Skin epidermis (tissue), 12 donors: ENCODE measurements around the gene FAM180A.
A peak's percentile ranks its signal among the peaks of the same experiment; 100 is the strongest.

Experiments used
- H3K27ac ChIP-seq, 21 experiments: fragments of 200-600 bp; sonication (generic) in 11 of 21; one replicate each; pipeline ENCODE4 v1.5.0; 2020; ENCODE audit warnings: mild to moderate bottlenecking in 3 of 21, inconsistent platforms in 2 of 21, moderate library complexity in 2 of 21
- H3K4me3 ChIP-seq, 7 experiments: fragments of 200-600 bp; sonication (generic) in 2 of 7; one replicate each; pipeline ENCODE4 v1.5.0; 2020; ENCODE audit warnings: inconsistent platforms in 2 of 7, mild to moderate bottlenecking in 2 of 7, moderate library complexity in 1 of 7

The FAM180A gene

DNA sequence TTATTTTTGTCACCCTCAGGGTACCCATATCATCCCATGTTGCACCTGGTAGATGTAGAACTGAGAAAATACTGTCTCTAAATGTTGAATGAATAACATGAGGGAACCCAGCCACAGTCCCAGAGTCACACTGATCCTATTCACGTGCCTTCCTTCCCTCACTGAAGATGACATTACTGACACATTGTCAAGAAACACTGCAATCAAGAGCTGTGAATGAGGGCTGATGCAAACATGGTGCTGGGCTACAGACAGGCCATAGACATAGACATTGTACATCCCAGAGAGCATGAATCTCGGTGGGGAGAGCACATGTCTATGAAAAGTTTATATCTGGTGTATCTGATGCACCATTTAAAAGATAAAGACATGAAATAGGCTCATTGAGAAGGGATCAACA is 30.4 kb downstream of the FAM180A start:
- Histone ChIP-seq H3K4me3 (no peak overlapping the region), H3K27ac (no peak overlapping the region)

DNA sequence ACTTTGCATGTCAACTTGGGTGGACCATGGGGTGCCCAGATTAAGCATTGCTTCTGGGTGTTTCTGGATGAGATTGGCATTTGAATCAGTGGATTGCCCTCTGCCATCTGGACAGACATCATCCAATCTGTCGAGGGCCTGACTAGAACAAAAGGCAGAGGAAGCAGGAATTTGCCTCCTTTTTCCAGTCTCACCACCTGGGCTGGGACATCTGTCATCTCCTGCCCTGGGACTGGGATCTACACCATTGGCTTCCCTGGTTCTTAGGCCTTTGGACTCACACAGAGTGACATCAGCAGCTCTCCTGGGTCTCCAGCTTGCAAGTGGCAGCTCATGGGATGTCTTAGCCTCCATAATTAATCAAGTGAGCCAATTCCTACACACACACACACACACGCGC is 30.9 kb downstream of the FAM180A start:
- no peak overlapping the region for H3K27ac ChIP-seq
- H3K4me3 ChIP-seq, result no peak overlapping the region

DNA sequence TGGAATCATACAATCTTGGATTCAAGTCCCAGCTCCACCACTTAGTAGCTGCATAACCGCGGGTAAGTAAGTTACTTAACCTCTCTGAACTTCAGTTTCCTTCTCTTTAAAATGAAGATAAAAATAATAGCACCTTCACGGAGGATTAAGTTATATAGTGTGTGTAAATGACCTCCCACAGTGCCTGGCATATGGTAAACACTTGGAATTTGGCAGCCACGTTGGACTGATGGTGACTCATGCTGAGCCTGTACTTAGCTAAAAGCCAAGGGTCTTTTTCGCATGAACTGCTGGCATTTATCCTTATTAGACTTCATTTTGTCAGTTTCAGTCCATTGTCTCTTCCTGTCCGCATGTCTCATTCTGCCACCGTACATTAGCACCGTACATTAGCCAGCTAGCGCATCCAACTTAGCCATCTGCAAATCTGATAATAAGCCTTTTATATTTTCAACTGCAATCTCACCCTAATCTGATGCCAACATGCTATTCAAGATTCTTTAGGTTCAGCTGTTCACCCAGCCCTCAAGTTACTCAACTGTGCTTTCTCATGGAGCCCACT is 31.9 kb downstream of the FAM180A start:
- no peak overlapping the region for H3K27ac ChIP-seq
- H3K4me3 ChIP-seq, result no peak overlapping the region

DNA sequence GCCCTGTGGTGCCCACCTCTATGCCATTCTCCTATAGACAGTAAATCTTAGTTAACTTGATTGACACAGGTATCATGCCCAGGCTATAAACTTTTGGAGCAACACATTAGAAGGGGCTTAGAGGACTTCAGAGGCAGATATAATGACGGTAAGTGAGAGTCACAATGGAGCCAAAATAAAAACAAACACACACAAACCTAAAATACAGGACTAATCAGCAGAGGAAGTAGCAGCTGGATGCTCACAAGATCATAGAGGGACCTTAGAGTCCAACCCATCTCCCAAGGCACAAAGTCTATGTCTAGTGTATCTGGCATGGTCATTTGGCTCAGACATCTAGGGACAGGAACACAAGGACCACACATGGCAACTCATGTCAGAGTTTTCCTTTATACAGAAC is 32.9 kb downstream of the FAM180A start:
- Histone ChIP-seq H3K27ac (no peak overlapping the region), H3K4me3 (no peak overlapping the region)

DNA sequence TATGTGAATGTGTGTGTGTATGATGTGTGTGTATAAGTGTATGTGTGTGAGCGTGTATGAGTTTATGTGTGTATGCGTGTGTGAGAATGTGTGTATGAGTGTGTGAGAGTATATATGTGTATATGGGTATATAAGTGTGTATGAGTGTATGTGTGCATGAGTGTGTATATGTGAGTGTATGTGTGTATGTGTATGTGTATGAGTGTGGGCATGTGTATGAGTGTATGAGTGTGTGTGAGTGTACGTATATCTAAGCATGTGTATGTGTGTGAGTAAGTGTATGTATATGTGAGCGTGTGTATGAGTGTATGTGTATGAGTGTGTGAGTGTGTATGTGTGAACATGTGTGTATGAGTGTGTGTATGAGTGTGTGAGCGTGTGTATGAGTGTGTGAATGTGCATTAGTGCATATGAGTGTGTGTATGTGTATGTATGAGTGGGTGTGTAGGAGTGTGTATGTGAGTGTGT is 33.5 kb downstream of the FAM180A start:
- Histone ChIP-seq H3K27ac (no peak overlapping the region), H3K4me3 (no peak overlapping the region)

DNA sequence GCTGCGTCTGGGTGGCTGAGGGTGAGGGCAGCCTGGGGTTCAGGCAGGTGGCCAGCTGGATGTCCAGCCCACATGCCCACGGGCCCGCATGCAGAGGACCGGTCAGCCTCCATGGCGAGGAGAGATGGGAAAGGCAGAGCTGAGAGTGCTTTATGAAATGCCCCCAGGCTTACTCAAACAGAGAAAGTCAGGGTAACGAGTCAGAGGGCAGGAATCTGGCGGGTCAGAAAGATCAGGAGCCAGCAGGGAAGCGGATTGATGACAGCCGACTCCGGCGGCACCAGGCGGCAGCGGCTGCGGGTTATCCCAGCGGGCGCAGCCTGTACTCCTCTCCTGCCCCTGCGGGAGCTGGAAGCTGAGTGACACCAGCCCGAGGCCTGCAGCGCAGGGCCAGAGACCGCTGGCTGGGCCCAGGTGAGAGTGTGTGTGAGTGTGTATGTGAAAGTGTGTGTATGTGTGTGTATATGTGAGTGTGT is 34.0 kb downstream of the FAM180A start:
- H3K27ac ChIP-seq, result peak overlapping the region in 2 of 21 experiments; percentile 28

DNA sequence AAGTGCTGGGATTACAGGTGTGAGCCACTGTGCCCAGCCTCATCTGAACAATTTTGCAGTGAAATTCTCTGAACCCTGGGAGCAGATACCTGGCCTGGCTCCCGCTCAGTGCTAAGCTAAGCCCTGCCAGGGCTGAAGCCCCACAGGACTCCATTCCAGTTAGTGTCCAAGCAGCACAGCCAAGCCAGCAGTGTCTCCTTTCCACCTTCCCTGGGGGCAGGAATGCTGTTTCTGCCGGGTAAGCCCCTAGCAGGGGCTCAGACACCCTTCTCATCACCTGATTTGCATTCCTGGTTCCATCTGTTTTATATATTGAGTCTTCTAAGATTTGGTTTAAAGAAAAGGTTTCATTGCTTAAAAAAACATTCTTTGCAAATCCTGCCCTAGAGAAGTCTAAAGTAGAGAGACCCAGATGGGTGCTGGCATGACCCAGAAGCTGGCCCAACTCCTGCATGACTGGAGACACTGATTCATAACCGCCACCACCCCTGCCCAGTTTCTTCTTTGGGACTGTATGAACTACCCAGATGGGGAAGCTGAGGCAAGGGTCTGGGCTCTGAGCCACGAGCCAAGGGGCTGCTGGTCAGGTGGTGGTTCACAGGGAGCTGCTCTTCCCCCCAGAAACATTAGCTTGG is 34.7 kb downstream of the FAM180A start:
- Histone ChIP-seq H3K27ac (peak overlapping the region in 1 of 21 experiments; percentile 28), H3K4me3 (no peak overlapping the region)

More for the DNA sequence above, 34.0 kb downstream of the FAM180A start:
- H3K4me3 ChIP-seq, result no peak overlapping the region

DNA sequence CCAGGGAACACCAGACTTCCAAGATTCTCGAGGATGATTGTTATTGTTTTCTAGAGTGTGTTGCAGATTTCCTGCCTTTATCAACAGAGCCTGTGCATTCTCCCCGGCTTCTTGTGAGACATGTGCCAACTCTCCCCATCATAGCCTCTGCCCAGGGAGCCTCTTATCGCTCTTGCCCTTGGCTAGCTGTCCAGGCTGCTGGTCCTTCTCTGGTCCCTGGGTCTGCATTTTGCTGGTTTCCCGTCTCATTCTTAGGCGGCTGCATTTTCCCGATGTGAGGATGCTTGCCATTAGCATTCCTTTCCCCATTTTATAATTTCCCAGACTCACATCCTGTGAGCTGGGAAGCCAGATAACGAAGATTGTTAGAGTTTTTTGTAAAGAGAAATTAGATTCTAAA is 35.8 kb downstream of the FAM180A start:
- H3K27ac ChIP-seq, result no peak overlapping the region
- H3K4me3 ChIP-seq, result no peak overlapping the region

DNA sequence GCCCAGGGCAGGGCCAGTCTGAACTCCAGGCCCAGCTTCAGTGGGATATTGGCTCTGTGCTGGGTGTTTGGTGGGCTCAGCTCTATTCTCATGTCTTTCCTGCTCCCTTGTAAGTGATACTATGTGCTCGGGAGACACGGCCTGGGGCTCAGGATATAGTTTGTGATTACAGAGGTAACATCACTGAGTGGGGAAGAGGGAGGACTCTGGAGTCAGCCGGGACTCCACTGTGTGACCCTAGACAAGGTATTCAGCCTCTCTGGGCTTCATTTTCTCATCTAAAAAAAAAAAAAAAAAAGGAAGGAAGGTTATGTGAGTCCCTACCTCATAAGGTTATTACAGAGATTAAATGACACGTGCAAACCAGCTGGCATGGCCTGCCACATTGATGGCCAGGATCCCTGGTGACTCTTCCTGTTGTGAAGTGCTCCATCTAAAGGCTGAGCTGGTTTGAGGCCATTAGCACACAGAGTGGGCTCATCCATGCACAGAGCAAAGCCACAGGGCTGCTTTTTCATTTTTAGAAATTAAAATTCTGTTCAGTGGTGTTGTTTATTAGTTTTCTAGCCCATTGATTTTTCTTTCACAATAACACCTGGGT is 36.3 kb downstream of the FAM180A start:
- H3K4me3 ChIP-seq, result no peak overlapping the region
- H3K27ac ChIP-seq, result no peak overlapping the region

DNA sequence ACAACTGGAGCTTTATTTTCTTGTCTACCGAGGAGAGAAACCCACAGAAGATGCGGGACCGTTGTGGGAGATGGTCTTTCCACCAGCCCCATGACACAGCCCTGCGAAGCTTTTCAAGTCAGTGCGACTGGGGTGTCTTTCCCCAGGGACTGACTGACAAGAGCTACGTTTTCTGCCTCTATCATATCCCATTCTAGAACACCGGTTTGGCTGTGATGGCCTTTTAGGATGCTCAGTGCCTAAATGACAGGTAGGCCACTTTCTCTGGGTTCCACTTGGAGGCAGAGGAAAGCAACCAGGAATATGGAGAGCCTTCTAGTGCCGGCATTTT is 37.5 kb downstream of the FAM180A start:
- Histone ChIP-seq H3K4me3 (no peak overlapping the region), H3K27ac (peak overlapping the region in 1 of 21 experiments; percentile 28)

DNA sequence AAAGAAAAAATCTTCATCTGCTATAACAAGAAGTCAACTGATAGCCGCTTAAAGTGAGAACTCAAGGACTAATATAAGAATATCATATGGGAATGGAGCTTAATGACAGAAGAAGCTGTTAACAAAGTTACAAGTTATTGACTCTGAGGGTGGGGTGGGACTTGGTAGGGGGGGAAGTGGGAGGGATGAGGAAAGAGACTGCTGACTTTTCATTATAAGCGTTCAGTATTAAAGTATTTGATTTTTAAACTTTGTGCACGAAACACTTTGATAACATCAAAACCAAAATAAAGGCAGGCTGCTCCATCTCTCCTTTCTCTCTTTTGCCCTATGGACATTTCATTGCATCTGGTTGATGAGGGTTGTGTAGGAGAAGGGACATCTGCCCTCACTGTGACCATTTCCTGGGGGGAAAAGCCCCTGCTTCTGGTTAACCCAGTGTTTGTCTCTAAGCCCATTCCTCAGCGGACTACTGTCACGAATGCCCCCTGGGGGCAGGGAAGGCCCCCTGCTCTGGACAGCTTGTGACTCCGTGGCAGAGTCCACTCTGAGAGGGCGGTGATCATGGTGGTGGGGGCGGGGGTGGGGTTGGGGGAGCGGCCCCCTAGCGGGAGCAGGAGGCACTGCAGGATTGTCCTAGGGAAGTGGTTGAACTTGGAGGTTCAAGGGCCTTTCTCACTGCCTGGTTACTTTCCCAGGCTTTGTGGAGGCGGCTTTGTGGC is 38.0 kb downstream of the FAM180A start:
- Histone ChIP-seq H3K4me3 (no peak overlapping the region), H3K27ac (peak overlapping the region in 1 of 21 experiments; percentile 28)

DNA sequence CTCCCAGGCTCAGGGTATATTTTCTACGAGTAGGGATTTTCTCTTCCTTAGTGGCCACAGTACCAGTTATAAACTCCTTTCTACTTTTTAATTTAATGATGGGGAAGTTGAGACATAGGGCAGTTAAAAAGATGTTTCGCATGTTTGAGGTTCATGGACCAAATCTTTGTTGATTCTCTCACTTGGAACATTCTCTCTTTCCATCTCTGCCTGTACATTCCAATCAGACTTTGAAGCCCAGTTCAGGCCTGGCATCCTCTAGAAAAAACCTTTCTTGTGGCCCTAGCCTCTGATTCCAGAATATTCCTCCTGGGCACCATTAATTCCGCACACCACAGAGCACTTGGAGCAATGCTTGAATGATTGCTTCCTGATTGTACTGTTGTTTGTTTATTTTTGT is 39.1 kb downstream of the FAM180A start:
- no peak overlapping the region for H3K27ac ChIP-seq
- no peak overlapping the region for H3K4me3 ChIP-seq

DNA sequence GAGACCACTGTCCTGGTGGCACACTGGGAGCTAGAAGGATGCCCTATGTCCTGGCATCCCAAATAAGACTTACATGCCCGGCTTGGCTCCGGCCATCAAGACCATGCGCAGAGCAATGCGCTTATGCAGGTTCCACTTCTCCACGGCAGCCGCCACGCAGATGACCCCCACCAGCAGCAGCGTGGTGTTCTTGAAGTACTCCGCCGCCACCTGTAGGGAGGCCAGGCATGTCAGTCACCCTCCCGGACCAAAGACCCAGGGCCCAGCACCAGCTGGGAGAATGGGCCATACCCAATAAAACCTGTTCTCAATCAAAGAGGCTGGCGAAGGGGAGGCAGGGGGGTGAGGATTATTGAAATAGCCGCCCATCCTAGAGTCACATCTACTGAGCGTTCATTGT is 40.6 kb downstream of the FAM180A start:
- peak overlapping the region in 10 of 21 experiments; percentile 21 to 78 (median 67) for H3K27ac ChIP-seq
- no peak overlapping the region for H3K4me3 ChIP-seq

DNA sequence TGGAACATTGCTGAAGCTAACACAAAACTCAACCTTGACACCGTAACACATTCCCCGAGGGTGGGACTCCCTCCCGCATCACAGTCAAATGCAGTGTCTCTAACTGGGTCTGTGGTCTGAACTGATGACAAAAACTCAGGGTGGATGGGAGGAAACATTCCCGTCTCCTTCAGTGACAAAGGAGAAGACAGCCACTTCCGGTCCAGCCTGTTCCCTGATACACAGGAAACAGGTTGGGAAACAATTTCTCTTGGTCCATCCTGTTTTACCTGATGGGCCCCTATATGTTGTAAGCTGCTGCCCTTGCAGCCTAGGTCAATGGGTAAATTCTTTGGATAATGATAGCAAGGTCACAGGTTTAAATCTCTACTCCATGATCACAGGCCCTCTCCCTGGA is 41.0 kb downstream of the FAM180A start:
- peak overlapping the region in 16 of 21 experiments; percentile 21 to 78 (median 56) for H3K27ac ChIP-seq
- no peak overlapping the region for H3K4me3 ChIP-seq

DNA sequence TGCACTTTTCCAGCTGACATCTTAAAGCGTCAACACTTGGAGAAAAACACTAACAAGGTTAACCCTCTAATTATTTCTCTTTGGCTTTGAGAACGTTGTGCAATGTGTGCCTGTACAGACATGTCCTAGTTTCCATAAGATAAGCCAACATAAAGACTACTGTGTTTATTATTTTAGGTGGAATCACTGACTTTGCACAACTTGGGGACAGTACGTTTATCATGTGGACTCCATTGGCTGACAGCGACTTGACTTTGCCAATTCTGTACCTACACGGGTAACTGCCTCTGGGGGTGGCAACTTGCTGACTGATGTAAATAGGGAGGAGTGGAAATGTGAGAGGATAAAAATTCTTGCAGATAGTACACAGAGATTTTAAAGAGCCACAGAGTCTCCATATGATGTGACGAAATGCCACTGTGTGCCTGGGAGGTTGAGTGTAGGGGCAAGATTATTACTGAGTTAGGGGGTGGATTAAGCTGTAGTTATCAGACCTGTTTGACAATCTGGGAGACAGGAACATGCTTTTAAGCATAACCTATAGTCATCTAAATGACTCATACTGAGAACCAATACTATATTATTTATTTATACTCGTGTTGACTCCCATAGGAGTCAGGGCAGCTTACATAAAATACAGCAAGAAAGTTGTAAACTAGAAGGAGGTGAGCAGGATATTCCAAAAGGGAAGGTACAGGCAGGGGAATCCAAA is 41.6 kb downstream of the FAM180A start:
- peak overlapping the region in 18 of 21 experiments; percentile 14 to 78 (median 52) for H3K27ac ChIP-seq
- H3K4me3 ChIP-seq, result no peak overlapping the region

DNA sequence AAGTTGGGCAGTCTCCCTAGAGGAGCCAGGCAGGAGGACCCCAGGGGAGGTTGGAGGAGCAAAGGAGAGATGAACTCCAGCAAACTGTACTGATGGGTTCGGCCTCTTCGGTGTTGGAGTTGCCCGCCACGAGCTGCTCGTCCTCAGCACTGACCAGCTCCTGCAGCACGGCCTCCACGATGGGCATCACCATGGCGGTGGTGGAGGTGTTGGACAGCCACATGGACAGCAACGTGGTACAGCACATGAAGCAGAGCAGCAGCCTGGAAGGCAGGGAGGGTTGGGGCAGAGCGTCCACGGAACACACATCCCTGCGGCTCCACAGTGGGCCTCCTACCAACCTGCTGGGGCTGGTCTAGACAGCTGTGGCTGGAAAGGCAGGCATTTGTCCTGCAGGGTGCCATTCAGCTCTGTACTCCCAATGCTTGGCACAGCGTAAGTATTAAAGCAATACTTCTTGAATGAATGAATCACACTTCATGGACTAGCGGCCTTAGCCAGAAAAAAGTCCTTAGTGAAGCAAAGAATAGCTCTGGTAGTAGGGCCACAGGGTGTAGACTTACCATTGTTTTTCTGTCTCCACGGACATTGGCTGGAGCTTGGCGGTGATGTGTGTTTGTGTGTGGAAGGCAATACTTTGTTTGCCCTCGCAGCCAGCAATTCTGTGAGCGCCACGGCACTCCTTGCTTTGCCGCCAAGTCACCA is 42.4 kb downstream of the FAM180A start:
- Histone ChIP-seq H3K27ac (peak overlapping the region in 14 of 21 experiments; percentile 14 to 78 (median 48)), H3K4me3 (no peak overlapping the region)

DNA sequence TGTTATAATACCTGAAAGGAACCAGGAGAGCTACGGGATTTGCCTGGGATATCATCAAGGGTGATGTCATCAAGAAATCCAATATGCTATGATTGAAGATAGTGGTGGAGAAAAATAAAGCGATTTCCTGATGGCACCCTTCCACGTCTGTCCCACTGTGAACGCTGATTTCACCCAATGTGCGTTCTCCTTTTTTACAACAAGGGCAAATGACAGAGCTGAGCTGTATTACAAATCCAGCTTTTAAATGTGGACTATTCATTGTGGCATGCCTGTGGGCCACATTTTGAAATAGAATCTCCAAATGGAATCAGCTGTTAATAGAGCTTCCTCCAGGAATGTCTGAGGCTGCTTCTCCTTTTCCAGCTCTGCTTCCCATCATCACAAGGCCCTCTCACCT is 43.9 kb downstream of the FAM180A start:
- peak overlapping the region in 1 of 21 experiments; percentile 7 for H3K27ac ChIP-seq
- no peak overlapping the region for H3K4me3 ChIP-seq

DNA sequence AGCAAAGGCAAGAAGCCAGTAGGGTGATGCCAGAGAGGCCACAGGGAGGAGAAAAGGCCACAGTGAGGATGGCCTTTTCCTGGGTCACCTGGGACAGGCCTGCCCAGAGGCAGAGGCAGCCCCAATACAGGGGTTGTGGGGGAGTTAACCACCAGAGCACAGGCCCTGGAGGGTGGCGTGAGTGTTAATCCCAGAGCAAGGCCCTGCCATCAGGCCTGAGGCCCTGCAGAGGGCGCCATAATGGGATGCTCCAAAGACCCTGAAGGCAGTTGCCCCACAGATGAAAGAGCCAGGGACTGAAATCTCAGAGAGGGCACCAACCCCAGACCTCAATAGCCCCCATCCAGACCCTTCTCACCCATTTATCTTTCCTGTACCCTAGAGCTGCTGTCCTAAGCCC is 44.5 kb downstream of the FAM180A start:
- Histone ChIP-seq H3K27ac (peak overlapping the region in 2 of 21 experiments; percentile 6 to 7), H3K4me3 (no peak overlapping the region)

DNA sequence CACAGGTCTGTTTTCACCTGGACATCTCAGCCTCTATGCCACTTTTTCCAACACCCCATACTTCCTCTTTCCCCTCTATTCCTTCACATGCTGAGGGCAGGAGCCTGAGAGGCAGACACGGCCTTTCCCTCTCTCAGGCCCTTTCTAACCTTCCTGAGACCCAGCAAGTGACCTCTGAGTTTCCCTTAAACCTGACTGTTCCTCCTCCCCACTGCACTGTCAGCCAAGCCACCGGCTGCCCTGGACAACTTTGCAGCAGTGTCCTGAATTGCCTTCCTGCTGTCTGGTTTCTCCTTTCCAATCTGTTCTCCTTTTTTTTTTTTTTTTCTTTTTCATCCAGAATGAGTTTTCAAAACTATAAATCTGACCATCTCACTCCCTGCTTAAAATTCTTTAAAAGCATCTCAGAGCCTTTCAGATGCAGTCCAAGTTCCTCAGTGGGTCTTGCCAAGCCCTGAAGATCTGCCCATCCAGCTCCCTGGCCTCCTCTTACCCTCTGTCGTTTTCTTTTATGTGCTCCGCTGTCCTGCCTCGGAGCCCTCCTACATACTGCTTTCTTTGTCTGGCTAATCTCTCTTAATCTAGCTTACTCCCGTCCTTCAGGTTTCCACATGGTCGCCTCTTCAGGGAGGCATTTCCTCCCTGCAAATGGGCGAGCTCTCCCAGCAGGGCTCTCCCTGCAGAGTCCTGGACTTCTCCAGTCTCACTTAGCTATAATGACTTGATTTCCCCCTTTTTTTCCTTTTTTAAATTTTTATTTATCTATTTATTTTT is 51.1 kb downstream of the FAM180A start:
- H3K4me3 ChIP-seq, result no peak overlapping the region
- H3K27ac ChIP-seq, result no peak overlapping the region
